SKM-1 treated with dmso at 0.1 percent for 144 hours (cell line): ENCODE data around the gene DLK2.
"Not testable (repeated sequence)": the region's sequence is repeated elsewhere in the genome, so short reads cannot be mapped to it uniquely, and the experiment has no call there.

Source experiments
- DNase-seq: peaks from one replicate; lab custom pipeline; 2025; ENCODE audit not compliant: unreplicated experiment; lab: John Stamatoyannopoulos, UW

Gene DLK2

DNA sequence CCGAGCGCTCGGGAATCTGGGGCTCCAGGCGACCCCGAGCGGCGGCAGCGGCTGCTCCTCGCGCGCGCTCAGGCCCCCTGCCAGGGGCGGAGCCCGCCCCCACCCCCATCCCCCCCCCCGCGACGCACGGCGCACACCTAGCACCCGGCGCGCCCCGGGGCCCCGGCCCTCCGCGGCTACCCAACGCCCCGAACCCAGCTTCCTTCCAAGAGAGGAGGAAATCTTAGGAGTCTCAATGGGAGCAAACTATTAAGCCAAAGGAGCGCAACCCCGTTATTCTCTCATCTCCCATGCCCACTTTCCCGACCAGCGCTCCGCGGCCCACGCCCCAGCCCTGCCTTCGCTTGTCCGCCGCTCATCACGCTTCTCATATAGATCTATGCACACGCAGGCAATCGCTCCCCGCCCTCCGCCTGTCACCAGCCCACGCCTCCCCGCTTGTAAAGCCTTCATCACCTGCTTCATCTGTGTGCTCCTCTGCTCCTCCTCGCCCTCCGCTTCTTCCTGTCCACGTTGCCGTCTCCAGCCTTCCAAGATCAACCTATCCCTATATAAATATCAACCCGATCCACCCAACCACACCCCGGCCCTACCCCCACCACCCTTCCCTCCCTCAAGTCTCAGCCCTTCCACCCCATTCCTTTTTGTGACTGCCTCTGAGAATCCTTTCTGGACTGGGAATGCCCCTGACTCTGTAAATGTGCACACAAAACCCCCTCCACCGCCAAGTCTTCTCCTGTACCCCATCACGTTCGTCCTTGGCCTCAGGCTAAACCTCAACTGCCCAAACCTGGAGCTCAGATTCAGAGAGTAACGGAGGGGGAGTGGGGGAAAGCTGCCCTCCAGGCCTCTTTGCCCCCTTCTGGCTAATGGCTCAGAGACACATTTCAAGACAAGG lies at the start of gene DLK2:
Gene DLK2, minus strand, starts transcription at position 18 of the 898 bp plus-strand sequence. CDS start 723 bp downstream, outside the sequence.
- DNase-seq = no peak

DNA sequence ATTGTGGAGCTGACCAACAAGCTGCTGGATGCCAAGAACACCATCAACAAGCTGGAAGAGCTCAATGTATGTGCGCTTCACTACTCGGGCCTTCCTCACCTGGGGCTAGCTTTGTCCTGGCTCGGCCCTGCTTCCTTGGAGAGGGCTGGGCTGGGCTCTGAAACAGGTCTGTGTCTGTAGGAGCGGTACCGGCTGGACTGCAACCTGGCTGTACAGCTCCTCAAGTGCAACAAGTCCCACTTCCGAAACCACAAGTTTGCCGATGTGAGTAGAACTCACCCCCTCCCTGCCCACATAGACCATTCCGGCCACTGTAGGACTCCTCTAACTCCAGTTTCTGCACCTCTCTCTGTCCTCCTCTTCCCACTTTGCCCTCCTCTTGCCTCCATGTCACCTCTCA lies 48.1 kb upstream of the DLK2 start:
- no peak for DNase-seq

GRCh38 chr6:43502666-43503065 lies 47.3 kb upstream of the DLK2 start:
- DNase-seq = no peak

GRCh38 chr6:43500921-43501320 lies 45.6 kb upstream of the DLK2 start:
- no peak for DNase-seq

DNA sequence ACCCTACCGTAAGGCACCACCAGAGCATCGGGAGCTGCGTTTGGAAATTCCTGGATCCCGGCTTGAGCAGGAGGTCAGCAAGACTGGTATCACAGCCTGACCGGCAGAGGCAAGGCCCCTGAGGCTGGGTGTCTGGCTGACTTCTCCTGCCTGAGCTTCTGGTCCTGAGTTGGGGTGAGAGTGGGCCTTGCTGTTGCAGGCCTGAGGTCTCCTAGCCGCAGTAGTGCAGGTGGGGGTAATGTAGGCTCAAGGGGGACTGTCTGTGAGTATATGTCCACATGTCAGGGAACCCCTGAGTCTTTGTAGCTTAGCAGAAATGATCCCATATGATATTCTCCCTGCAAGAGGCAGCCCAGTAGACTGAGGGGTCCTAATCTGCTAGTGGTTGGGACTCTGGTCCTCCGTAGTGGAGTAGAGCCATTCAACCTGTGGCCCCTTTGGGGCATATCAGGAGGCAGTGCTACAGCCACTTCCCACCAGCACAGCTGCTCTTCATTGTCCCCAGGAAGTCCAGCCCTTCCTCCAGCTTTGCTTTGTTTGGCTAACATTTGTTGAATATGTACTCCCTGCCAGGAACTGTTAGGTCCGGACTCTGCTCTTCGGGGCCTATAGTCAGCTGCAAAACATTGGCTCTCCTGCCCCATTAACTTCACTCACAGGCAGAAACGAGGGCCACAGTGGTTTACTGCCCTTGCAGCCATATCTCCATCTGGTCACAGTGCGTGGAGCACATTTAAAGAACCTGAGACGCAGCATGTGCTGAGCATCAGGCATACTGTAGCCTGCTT lies 43.9 kb upstream of the DLK2 start:
- DNase-seq = no peak

GRCh38 chr6:43498291-43498690 lies 42.9 kb upstream of the DLK2 start:
- not testable (repeated sequence) for DNase-seq

DNA sequence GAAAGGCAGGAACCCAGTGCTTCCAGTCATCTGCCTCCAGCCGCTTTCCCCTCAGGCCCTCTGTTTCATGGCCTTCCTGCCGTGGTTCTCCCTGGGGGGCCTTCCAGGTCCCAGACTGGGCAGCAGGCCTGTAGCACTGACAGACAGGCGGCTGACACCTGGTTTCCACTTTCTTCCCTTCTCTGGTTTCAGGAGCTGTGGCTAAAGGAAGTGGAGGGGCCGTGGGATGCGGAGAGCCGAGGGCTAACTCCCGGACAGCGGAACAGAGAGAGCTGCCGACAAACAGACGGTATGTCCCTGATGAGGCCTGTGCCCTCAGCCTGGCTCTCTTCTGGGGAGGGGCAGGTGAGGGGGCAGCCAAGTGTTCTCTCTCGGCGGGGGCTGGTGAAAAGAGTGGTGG lies 42.3 kb upstream of the DLK2 start:
- no peak for DNase-seq

DNA sequence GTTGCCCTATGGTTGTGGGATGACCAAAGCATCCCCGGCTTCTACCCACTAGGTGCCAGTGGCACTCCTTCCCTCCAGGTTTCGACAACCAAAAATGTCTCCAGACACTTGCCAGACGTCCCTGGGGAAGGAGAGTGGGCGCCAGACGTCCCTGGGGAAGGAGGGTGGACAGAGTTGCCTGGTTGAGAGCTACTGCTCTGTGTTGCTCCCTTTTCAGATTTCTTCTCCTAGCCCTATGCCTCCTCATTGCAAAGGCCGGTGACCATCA lies 41.7 kb upstream of the DLK2 start:
- no peak for DNase-seq

GRCh38 chr6:43496370-43497128 lies 41.2 kb upstream of the DLK2 start:
- DNase-seq = no peak

DNA sequence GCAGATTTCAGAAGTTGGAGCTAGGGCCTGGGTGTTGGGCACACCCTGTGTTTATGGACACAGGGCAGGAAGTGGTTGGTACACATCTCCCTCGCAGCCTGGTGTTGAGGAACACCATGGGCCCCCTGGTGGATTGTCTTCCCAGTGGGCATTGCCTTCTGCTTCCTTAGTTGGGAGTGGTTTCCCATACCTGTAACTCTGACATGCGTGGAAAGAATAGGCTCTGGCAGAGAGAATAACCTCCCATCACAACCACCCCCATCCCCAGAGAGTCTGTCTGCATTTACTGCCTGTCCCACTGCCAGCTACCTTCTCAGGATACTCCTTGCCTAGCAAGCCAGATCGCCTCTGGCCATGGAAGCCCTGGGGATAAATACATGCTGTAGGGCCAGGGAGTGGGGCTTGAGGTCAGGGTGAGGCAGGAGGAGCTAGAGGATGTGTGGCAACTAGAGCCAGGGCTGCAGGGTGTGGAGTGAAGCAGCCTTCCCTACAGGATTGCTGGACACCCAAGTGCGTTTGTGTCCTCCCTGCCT lies 40.1 kb upstream of the DLK2 start:
- no peak for DNase-seq

DNA sequence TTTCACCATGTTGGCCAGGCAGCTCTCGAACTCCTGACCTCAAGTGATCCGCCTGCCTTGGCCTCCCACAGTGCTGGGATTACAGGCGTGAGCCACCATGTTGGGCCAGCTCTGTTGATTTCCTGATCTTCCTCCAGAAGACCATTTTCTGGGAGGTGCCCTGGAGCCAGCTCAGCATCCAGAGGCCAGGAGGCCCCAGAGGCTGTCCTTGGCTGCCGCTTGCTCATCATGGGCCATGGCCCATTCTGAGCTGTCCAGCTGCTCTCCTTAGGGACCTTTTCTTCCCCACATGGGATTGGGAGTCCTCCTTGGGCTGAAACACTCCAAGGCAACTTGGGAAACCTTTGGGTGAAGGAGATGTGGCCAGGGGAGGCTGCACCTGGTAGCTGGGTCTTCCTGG lies 39.4 kb upstream of the DLK2 start:
- DNase-seq = no peak

DNA sequence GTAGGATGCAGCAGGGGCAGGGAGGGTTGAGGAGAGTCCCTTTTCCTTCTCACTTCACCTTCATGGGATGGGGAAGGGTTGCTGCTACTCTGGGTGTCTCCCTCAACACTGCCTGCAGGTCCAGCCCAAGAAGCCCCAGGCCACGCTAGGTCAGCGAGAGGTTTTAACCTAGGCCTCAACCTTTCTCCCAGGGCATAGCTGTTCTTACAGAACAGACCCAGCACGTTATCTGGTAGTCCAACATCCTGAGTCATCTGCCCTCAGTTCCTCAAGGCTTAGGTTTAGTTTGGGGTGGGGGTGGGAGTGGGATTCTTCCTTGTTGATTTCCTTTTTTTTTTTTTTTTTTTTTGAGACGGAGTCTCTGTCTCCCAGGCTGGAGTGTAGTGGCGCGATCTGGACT lies 39.0 kb upstream of the DLK2 start:
- DNase-seq = no peak

GRCh38 chr6:43493833-43494232 lies 38.5 kb upstream of the DLK2 start:
- no peak for DNase-seq

- DNase-seq = no peak
Measured at GRCh38 chr6:43493230-43493629, 37.9 kb upstream of the DLK2 start.

- no peak for DNase-seq
Measured at GRCh38 chr6:43492673-43493072, 37.3 kb upstream of the DLK2 start.

GRCh38 chr6:43491750-43492661 lies 36.7 kb upstream of the DLK2 start:
- DNase-seq = no peak

DNA sequence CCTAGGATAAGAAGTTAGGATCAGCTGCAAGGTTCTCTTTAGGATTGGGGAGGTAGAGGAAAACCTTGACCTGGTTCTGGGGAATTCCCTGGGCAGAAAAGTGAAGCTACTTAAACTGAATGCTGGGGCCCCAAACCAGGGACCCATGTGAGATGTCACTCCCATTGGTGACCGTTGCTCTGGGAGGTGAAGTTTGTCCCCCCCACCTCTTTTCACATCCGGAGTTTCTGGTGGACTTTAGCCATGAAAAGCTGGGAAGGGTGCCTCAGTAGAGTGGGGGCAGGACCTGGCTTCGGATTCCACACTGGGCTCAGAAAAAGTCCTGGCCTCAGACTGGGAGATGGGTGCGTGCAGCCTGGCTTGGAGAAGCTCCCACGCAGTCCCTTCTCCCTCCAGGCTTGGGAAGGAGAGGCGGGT lies 35.2 kb upstream of the DLK2 start:
- no peak for DNase-seq

GRCh38 chr6:43489277-43490072 lies 34.1 kb upstream of the DLK2 start:
- no peak for DNase-seq

GRCh38 chr6:43488667-43489276 lies 33.4 kb upstream of the DLK2 start:
- DNase-seq = no peak
